IgD-negative memory B cell (primary cell): ENCODE data around the gene ZNF738. TPM values are rescaled to one million over a fixed set of nuclear protein-coding genes. Genes with fewer than 3 reads are reported as not detected.

Experiments used
- H3K27ac Mint-ChIP-seq, 3 donors: one replicate each; pipeline ENCODE4 v1.8.0; 2020 to 2022; ENCODE audit warnings: mild to moderate bottlenecking in 3 of 3, mixed read lengths in 3 of 3, moderate library complexity in 1 of 3
- H3K27me3 Mint-ChIP-seq: one replicate; pipeline ENCODE4 v1.8.0; 2021; ENCODE audit warnings: mixed read lengths
- H3K36me3 Mint-ChIP-seq: one replicate; pipeline ENCODE4 v1.8.0; 2020; ENCODE audit warnings: mild to moderate bottlenecking, mixed read lengths
- H3K4me1 Mint-ChIP-seq, 3 donors: one replicate each; pipeline ENCODE4 v1.8.0; 2020 to 2022; ENCODE audit warnings: mixed read lengths in 3 of 3, mild to moderate bottlenecking in 1 of 3
- H3K4me3 Mint-ChIP-seq, 4 donors: one replicate each; pipeline ENCODE4 v1.8.0; 2020 to 2022; ENCODE audit warnings: mild to moderate bottlenecking in 4 of 4, mixed read lengths in 4 of 4, moderate library complexity in 3 of 4
- H3K9me3 Mint-ChIP-seq, 3 donors: one replicate each; pipeline ENCODE4 v1.8.0; 2020 to 2021; ENCODE audit warnings: mixed read lengths in 3 of 3, mild to moderate bottlenecking in 1 of 3
- polyA plus RNA-seq: library from polyadenylated mRNA; unstranded; fragments of 300-500 nt; fragmentation: Illumina TruSeq; gene quantifications from one replicate; pipeline ENCODE4 v1.2.3, GENCODE V29; 2021

The ZNF738 gene
- polyA plus RNA-seq, 1 donor from 2014 or later, result 4.9 TPM

DNA sequence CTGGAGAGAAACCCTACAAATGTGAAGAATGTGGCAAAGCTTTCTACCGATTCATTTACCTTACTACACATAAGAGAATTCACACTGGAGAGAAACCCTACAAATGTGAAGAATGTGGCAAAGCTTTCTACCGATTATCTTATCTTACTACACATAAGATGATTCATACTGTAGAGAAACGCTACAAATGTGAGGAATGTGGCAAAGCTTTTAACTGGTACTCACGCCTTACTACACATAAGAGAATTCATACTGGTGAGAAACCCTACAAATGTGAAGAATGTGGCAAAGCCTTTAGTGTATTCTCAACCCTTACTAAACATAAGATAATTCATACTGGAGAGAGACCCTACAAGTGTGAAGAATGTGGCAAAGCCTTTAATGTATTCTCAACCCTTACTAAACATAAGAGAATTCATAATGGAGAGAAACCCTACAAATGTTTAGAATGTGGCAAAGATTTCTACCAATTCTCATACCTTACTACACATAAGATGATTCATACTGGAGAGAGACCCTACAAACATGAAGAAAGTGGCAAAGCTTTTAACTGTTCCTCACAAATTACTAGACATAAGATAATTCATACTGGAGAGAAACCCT, 25.3 kb downstream of the ZNF738 start:
- Mint-ChIP-seq H3K27ac (no peak overlapping the region), H3K36me3 (peaks cover 19% of the 10 kb centered on the region), H3K9me3 (peaks cover 21 to 53% (median 43%) of the 10 kb centered on the region in 3 donors), H3K27me3 (no peaks in the 10 kb centered on the region), H3K4me3 (no peak overlapping the region), H3K4me1 (no peaks in the 10 kb centered on the region)

DNA sequence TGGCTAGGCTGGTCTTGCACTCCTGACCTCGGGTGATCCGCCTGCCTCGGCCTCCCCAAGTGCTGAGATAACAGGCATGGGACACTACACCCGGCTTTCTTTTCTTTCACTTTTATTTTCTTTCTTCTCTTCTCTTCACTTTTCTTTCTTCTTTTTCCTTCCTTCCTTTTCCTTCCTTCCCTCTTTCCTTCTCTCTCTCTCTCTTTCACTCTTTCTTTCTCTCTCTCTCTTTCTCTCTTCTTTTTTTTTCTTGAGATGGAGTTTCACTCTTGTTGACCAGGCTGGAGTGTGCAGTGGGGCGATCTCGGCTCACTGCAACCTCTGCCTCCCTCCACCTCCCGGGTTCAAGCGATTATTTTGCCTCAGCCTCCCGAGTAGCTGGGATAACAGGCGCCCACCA, 37.3 kb downstream of the ZNF738 start:
- Mint-ChIP-seq H3K27ac (no peak overlapping the region), H3K4me3 (no peak overlapping the region), H3K27me3 (no peaks in the 10 kb centered on the region), H3K9me3 (peaks cover 12 to 25% (median 16%) of the 10 kb centered on the region in 3 donors), H3K4me1 (peaks cover 9 to 21% (median 17%) of the 10 kb centered on the region in 3 donors), H3K36me3 (peaks cover 14% of the 10 kb centered on the region)

DNA sequence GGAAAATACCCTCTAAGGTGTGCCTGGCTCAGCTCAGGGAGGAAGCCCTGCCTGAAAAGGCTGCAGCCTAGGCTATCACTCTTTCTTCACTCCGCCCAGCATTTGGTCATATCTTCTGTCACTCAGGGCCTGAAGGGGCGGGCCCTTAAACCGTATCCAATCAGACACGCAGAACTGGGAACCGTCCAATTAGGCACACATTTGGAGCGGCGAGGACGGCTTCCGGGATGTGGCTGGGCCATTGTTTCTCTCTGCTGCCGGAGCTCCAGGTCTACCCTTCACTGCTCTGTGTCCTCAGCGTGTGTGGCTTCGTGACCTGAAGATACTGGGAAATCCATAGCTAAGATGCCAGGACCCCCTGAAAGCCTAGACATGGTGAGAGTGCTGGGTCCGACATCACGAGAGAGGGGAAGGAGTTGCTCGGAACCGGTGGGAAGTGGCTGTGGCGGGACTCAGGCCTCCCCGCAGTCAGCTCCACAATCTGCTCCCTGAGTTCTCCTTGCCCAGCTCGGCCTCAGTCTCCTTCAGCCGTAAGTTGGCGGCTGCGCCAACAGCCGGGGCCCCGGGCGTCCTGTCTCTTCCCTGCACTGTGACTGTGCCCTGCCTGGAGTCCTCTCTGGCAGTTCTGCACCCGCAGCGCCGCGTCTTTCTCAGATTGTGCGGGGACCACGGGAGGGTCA, 38.2 kb downstream of the ZNF738 start, which contains the start of gene ZNF493:
TSS of gene ZNF493 (plus strand) at position 241 of the 680 bp plus-strand sequence. CDS start at position 346, 105 bp downstream.
- H3K9me3 Mint-ChIP-seq, result peaks cover 10 to 19% (median 16%) of the 10 kb centered on the region in 3 donors
- H3K36me3 Mint-ChIP-seq, result peaks cover 14% of the 10 kb centered on the region
- H3K4me1 Mint-ChIP-seq, result peaks cover 11 to 22% (median 17%) of the 10 kb centered on the region in 3 donors
- H3K27ac Mint-ChIP-seq, result peak within 1 kb of the TSS in 2 of 3 donors; percentile 86 to 94
- no peaks in the 10 kb centered on the region for H3K27me3 Mint-ChIP-seq
- peak within 1 kb of the TSS; percentile 89 to 99 (median 98) for H3K4me3 Mint-ChIP-seq

DNA sequence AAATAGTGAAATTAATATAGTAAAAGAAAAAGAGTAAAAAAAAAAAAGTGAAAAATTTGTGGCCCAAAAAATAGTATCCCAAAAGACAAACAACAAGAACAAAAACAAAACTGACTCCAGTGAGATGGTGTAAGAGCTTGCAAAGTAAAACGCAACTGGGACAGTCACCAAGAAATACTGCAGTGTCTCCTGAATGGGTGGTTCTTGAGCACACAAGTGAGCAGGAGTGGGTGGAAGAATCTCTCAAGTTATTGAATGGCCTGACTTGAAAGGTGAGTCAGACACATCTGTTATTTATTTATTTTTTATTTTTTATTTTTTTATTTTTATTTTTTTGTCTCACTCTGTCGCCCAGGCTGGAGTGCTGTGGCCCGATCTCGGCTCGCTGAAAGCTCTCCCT, 40.1 kb downstream of the ZNF738 start:
- Mint-ChIP-seq H3K4me3 (peak overlapping the region in 2 of 4 donors; percentile 22 to 89), H3K9me3 (peaks cover 6 to 14% (median 10%) of the 10 kb centered on the region in 3 donors)

DNA sequence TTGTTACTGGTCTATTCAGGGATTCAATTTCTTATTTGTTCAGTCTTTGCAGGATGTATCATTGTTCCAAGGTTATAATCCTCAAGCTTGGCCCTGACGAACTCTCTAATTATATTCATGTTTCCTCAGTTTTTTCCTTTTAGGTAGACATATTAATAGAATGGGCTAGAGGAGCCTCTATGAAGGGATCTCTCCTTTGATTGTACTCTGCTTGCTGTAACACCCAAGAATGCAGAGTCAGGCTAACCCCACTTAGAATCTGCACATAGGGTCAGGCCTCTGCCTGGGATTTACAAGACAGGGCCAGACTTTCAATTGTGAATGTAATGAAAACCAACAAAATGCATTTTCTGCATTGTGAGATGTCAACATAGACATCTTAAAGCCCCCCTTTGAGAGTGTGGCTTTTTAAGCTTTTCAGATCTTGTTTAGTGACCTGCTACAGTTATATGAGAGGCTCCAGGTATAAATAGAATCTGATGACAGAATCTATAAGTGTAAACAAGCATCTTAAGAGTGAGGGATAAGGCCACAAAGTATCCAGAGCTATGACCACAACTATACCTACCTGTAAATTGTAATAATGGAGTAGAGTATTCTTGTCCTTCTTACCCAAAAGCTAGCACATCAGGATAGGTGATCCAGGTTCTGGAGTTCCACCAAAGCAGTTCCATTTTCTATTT, 43.6 kb downstream of the ZNF738 start:
- Mint-ChIP-seq H3K27ac (no peak overlapping the region), H3K9me3 (peaks cover 6 to 15% (median 15%) of the 10 kb centered on the region in 3 donors), H3K4me1 (peaks cover 12 to 23% (median 22%) of the 10 kb centered on the region in 3 donors), H3K27me3 (no peaks in the 10 kb centered on the region), H3K36me3 (peaks cover 44% of the 10 kb centered on the region), H3K4me3 (no peak overlapping the region)

More for the DNA sequence above, 40.1 kb downstream of the ZNF738 start:
- Mint-ChIP-seq H3K4me1 (peaks cover 14 to 27% (median 26%) of the 10 kb centered on the region in 3 donors), H3K27me3 (no peaks in the 10 kb centered on the region), H3K36me3 (peaks cover 30% of the 10 kb centered on the region), H3K27ac (peak overlapping the region in 2 of 3 donors; percentile 28 to 81)

DNA sequence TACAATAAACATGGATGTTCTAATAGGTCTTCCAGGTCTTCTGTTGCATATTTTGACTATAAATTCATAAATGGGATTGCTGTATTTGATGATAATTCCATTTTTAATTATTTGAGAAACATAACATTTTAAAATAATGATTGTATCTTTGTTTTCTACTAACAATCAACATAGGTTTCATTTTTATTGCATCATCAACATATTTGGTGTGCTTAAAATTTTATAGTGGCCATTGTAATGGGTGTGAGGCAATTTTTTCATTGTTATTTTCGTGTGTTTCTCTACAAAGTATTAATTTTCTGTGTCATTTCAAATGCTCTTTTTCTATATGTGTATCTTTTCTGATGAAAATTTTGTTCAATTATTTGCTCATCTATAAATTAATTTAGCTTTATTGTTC, 51.4 kb downstream of the ZNF738 start:
- H3K4me3 Mint-ChIP-seq, result no peak overlapping the region
- H3K27ac Mint-ChIP-seq, result no peak overlapping the region
- peaks cover 43% of the 10 kb centered on the region for H3K36me3 Mint-ChIP-seq
- H3K9me3 Mint-ChIP-seq, result peaks cover 10 to 39% (median 24%) of the 10 kb centered on the region in 3 donors
- peaks cover 0 to 2% (median 0%) of the 10 kb centered on the region in 3 donors for H3K4me1 Mint-ChIP-seq
- H3K27me3 Mint-ChIP-seq, result no peaks in the 10 kb centered on the region

DNA sequence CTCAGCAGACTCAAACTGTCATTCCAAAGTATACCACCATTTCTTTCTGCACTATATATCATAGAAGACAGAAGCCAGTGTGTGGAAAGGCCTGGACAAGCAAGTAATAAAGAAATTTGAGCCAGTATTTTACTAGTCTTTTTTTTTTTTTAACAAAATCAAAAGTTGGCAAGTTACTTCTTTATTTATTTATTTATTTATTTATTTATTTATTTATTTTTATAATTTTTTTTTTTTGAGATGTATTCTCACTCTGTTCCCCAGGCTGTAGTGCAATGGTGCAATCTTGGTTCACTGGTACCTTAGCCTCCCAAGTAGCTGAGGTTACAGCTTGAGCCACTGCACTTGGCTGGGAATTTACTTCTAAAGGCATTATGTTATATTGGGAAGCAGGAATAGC, 63.4 kb downstream of the ZNF738 start:
- peaks cover 14 to 48% (median 32%) of the 10 kb centered on the region in 3 donors for H3K9me3 Mint-ChIP-seq
- H3K27me3 Mint-ChIP-seq, result no peaks in the 10 kb centered on the region
- no peak overlapping the region for H3K27ac Mint-ChIP-seq
- H3K4me3 Mint-ChIP-seq, result no peak overlapping the region
- no peaks in the 10 kb centered on the region for H3K4me1 Mint-ChIP-seq
- peaks cover 19% of the 10 kb centered on the region for H3K36me3 Mint-ChIP-seq

DNA sequence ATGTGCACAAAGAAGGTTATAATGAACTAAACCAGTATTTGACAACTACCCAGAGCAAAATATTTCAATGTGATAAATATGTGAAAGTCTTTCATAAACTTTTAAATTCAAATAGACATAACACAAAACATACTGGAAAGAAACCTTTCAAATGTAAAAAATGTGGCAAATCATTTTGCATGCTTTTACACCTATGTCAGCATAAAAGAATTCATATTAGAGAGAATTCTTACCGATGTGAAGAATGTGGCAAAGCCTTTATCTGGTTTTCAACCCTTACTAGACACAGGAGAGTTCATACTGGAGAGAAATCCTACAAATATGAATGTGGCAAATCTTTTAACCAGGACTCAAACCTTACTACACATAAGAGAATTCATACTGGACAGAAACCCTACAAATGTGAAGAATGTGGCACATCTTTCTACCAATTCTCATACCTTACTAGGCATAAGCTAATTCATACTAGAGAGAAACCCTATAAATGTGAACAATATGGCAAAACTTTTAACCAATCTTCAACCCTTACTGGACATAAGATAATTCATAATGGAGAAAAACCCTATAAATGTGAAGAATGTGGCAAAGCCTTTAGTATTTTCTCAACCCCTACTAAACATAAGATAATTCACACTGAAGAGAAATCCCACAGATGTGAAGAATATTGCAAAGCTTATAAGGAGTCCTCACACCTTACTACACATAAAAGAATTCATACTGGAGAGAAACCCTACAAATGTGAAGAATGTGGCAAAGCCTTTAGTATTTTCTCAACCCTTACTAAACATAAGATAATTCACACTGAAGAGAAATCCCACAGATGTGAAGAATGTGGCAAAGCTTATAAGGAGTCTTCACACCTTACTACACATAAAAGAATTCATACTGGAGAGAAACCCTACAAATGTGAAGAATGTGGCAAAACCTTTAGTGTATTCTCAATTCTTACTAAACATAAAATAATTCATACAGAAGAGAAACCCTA, 64.5 kb downstream of the ZNF738 start:
- H3K4me3 Mint-ChIP-seq, result no peak overlapping the region
- H3K36me3 Mint-ChIP-seq, result peaks cover 14% of the 10 kb centered on the region
- no peaks in the 10 kb centered on the region for H3K27me3 Mint-ChIP-seq
- peaks cover 12 to 43% (median 26%) of the 10 kb centered on the region in 3 donors for H3K9me3 Mint-ChIP-seq
- H3K27ac Mint-ChIP-seq, result no peak overlapping the region
- H3K4me1 Mint-ChIP-seq, result no peaks in the 10 kb centered on the region

Other genes starting within 250 kb of the ZNF738 start
- 19.8 TPM for gene ZNF431, start 217.0 kb upstream of the ZNF738 start, polyA plus RNA-seq
- 10.9 TPM for gene ZNF708, start 29.6 kb upstream of the ZNF738 start, polyA plus RNA-seq
- 14.2 TPM for gene ZNF493, start 38.1 kb downstream of the ZNF738 start, polyA plus RNA-seq
- 31.5 TPM for gene ZNF429, start 146.6 kb downstream of the ZNF738 start, polyA plus RNA-seq